Measurements from ENCODE around the gene SHFL.
A peak's percentile ranks its signal among the peaks of the same experiment; 100 is the strongest.

The SHFL gene

GRCh38 chr19:10088949-10089554 lies 2.9 kb downstream of the SHFL start:
- no peak for DNase-seq

DNA sequence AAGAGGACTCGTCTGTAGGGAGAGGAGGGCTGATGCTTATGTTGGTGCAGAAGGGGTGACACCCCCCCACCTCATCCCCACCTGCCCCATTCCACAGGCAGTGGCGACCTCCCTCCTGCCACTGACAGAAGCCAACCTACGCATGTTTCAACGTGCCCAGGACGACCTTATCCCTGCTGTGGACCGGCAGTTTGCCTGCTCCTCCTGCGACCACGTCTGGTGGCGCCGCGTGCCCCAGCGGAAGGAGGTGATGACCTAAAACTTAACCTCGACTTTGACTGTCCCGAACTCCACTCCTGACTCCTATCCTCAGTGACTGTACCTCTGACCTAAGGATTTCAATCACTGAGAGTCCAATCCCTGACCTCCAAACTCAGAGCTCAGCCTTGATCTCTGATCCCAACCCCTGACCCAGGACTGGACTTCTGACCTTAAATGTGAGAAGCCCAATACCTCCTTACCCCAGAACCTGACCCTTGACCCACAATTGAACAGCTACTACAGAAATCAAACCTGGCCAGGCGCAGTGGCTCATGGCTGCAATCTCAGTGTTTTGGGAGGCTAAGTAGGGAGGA lies 3.8 kb downstream of the SHFL start:
- DNase-seq = no peak

DNA sequence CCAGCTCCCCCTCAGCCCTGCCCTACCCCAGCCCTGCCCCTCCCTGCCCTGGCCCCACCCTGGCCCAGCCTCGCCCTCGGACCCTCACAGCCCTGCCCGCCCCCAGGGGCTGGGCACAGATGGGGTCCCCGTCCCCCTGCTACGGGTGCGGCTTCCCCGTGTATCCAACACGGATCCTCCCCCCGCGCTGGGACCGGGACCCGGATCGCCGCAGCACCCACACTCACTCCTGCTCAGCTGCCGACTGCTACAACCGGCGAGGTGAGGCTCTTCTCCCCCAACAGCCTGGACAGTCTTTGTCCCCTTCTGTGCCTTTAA lies 5.2 kb downstream of the SHFL start:
- no peak for DNase-seq

GRCh38 chr19:10091895-10092641 lies 6.0 kb downstream of the SHFL start:
- no peak for DNase-seq

DNA sequence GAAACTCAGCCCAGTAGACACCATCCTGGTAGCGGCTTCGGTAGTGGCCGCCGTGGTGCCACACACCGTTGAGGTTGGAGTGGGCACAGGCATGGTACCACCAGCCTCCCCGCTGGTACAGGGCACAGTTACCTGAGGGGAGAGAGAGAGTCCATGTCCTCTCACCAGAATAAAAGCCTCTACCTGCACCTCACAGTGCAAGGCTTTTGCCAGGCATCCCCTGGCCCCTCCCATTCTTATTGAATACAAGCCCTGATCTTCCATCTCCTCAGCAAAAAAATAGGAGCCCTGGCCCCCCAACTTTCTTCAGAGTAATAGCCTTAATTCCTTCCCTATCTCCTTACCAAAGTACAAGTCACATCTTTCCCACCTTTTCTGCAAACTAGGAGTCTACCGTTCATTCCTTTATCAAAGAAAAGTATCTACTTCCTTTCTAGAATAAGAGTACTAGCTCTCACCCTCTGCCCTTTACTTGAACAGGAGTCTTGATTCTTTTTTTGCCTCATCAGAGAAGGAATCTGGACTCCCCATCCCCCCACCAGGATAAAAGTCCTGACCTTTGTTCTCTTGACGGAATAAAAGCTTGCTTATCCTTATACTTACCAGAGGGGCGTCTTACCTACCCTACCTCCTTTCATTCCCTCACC lies 6.7 kb downstream of the SHFL start:
- DNase-seq = no peak

DNA sequence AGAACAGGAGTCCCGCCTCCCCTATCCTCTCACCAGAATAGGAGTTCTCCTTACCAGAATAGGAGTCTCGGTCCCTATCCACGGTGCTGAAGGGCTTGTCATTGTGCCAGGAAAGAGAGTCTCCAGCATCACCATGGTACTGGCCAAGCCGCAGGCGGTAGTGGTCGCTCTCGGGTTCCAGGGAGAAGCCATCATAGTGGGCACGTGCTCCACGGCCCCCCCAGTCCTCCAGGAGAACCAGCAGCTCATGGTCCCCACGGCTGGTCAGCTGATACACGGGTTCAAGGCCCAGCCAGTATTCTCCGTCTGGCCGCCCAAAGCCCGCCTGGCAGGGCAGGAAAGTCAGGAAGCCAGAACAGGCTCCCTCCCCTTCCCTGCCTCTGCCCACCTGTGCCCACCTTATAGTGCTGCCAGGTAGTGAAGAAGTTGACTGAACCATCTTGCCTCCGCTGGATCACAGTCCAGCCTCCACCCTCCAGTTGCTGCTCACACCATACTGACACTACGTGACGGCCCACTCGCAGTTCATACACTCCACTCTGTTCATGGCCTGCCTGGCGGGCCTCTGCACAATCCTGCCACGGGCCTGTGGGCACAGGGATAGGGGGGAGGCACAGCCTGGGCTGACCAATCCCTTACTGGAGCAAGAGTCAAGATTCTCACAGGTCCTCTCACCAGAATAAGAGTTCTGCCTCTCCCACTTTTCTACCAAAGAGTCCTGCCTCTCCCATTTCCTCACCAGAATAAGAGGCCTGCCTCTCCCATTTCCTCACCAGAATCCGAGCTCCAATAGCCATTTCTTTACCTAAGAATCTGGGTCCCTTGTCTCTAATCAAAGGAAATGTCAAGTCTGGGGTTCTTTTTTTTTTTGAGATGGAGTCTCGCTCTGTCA lies 7.4 kb downstream of the SHFL start:
- DNase-seq = no peak

DNA sequence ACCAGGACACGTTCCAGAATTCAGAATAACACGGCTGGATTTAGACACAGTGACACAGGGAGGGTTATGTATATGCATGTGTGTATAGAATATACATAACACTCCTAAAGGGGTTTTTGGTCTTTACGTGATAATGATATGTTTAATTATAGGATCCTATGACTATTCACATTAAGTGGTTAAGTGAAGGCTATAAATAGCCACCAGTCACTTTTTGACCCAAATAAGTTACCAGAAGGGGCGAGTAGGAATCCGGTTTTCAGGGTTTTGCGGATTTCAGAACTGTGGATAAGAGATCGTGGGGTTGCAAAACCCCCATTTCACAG lies 9.5 kb downstream of the SHFL start:
- DNase-seq = no peak

DNA sequence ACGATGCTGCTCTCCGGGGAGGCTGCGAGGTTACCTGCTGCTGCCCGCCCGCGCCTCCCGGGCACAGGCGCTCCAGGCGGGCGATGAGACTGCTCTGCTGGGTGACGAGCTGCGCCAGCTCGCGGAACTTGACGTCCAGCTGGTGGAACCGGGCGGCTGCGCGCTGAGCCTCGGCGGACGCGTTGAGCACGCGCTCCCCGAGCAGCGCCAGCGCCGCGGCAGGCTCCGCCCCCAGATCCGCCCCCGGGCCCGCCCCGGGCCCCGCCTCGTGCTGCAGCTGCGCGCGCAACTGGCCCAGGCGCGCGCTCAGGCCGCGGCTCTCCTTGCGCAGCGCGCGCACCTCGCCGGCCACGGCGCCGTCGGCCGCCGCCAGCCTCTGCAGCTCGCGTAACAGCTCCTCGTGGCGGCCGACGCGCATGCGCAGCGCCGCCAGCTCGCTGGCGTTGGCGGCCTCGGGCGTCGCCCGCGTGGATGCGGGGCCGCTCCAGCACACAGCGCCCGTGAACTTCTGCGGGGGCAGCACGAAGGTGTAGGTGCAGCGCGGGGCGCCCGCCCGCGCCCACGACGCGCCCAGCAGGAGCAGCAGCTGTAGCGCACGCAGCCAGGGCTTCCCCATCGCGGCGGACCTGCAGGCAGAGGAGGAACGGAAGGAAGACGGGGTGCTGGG lies 10.0 kb downstream of the SHFL start:
- peak; percentile 45 to 74 for DNase-seq

- DNase-seq = no peak
Measured at GRCh38 chr19:10096615-10096963, 10.5 kb downstream of the SHFL start.

DNA sequence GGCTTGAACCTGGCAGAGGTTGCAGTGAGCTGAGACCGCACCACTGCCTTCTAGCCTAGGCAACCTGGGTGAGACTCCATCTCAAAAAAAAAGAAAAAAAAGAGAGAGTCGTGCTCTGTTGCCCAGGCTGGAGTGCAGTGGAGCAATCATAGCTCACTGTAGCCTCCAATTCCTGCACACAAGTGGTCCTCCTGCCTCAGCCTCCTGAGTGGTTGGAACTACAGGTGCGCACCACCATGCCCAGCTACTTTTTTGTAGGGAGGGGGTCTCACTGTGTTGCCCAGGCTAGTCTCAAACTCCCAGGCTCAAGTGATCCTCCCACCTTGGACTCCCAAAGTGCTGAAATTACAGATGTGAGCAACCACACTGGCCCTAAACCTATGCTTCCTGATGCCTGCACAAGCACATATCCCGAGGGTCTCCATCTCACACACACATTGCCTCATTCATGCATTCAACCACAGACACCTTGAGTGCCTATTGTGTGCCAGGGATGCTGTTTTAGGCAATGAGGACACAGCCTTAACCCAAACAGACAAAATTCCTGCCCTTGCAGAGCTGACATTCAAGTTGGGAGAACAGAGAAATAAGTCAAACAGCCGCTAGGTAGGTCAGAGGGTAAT lies 14.2 kb downstream of the SHFL start:
- DNase-seq = no peak

GRCh38 chr19:10102787-10103236 lies 16.7 kb downstream of the SHFL start:
- no peak for DNase-seq

GRCh38 chr19:10104130-10104513 lies 18.0 kb downstream of the SHFL start:
- DNase-seq = no peak

- DNase-seq = peak in 1 of 2 donors; percentile 88
Measured at GRCh38 chr19:10104665-10105508, 18.8 kb downstream of the SHFL start.

DNA sequence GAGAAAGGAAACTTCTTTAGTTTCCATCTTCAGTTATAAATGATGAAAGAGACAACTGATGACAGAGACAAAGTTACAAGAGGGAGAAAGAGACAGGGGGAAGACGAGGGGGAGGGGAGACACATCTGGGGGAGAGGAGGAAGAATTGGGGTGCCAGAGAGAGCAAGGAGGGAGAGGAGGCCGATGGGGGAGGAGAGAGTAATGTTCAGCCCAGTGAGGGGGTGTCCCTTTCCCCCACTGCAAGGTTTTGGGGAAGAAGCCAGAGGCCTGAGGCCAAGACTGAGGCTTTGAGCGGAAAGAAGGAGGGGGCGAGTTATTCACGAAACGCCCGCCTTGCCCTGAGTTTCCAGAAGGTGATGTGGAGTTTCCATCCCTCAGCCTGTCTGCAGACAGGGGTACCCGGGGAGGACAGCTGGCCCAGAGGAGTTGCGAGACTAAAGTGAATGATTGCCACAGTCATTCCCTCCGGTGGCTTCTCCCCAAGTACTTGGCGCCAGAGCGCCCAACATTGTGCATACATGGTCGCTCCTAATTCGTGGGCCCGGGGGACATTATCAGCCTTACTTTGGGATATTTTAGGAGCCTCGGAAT lies 19.5 kb downstream of the SHFL start:
- peak in 1 of 2 donors; percentile 77 for DNase-seq

DNA sequence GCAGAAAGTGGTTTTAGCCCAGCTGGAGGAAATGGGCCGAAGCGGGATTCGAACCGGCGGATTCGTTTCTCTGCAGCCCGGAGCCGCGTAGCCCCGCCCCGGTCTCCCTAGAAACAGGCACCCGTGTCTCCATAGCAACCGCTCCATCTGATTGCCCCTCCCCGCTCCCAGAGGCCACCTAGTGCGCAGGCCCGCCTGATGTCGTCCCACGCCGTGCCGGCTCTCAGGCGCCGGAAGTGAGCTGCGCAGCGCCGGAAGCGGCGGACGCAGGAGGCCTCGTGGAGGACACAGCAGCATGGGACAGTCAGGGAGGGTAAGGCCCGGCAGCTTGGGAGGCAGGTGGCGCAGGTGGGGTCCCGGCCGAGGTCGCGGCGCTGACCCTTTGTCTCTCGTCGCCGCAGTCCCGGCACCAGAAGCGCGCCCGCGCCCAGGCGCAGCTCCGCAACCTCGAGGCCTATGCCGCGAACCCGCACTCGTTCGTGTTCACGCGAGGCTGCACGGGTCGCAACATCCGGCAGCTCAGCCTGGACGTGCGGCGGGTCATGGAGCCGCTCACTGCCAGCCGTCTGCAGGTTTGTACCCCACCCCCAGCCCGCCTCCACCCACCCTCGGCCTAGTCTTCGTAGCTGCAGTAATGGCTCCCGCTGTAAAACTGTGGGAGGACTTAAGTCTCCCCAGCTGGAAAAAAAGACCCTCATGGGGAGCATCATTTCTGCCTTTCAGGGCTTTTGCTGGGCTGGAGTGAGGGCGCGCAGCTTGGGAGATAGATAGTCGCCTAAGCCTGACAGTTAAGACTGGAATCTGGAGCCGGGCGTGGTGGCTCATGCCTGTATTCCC lies 20.2 kb downstream of the SHFL start, which contains the start of gene PPAN:
Gene PPAN, plus strand, starts transcription at position 263 of the 837 bp plus-strand sequence. Its CDS starts 33 bp downstream, at position 296.
- peak; percentile 84 to 95 for DNase-seq

DNA sequence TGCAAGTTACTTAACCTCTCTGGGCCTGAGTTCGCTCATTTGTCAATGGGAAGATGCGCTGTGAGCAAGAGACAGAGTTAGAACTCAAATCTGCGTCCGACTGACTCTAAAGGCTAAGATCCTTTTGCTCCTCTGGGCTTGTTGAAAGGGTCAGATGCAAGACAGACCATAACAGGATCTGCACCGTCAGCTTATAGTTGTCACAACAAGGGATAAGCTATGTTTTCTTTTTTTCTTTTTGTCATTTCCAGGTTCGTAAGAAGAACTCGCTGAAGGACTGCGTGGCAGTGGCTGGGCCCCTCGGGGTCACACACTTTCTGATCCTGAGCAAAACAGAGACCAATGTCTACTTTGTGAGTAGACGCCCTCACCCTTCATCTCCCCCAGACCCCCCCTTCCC lies 21.1 kb downstream of the SHFL start:
- no peak for DNase-seq

DNA sequence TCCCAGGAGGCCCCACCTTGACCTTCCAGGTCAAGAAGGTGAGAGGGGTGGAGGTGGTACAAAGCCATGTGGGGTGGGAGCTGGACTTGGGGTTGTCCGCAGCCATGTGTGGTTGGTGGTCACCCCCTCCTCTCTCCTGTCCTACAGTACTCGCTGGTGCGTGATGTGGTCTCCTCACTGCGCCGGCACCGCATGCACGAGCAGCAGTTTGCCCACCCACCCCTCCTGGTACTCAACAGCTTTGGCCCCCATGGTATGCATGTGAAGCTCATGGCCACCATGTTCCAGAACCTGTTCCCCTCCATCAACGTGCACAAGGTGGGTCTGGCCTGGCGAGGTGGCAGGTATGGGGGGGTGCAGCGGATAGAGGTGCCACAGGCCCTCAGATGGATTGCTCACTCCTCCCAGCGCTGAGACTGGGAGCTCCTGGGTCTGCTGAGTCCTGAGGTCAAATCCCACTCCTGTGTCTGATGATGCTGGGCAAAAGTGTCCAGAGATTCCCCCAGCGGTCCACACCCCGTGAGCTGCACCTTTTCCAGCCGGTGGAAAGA lies 21.8 kb downstream of the SHFL start:
- no peak for DNase-seq

- no peak for DNase-seq
Measured at GRCh38 chr19:10109528-10109927, 23.4 kb downstream of the SHFL start.

All from bone marrow (tissue), 2 donors.